HG02678 (cell line): ENCODE measurements around the gene AKAP3.

Experiments
- ATAC-seq: cut with Tn5 transposase; IDR thresholded peaks from one replicate; pipeline ENCODE4 v1.9.1; 2021; ENCODE audit warnings: mild to moderate bottlenecking, moderate library complexity; ENCODE audit not compliant: unreplicated experiment

The AKAP3 gene

DNA sequence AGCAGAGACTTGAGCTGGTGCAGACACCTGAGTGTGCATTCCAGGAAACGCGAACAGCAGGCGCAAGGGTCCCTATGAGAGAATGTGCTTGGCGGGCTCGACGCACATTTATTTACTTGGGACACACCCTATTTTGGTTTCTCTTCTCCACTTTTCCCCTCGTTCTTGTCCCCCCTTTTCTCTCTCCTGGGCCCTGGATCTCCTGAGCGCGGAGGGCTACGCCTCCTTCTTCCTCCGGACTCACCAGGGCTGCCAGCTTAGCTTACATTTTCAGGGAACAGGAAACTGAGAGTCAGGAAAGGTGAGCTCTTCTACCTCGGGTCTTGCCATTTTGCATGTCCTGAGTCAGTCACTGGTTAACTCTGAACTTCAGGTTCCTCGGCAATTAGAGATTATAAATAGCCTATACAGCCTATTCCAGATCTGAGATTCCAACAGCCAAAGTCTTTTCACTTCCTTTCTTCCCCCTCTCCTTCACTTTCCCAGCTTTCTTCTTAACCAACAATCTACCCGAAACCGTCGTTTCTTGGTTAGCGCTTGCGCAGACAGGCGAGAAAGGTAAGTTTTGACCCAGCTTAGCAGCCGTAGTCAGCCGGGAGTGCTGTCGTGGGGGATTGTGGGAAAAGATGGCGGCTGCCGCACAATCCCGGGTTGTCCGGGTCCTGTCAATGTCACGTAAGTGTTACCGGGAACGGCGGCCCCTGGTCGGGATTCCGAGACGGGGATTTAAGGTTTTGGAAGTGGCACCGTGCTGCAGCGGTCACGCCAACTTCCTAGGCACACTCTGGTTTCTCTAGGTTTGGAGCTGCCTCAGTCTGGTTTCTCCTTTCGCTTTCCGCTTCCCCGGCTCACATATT is at the start of gene AKAP3, which contains the start of gene NDUFA9:
Gene AKAP3, minus strand, starts transcription at position 551 of the 857 bp plus-strand sequence. CDS start 10,855 bp downstream, outside the sequence.
Gene NDUFA9, plus strand, starts transcription at position 614 of the 857 bp plus-strand sequence. Its CDS starts 13 bp downstream, at position 627.
- ATAC-seq: peak; percentile 81

GRCh38 chr12:4690760-4691159 is 41.9 kb upstream of the AKAP3 start:
- no peak for ATAC-seq

GRCh38 chr12:4685317-4685716 is 36.5 kb upstream of the AKAP3 start:
- ATAC-seq: no peak

DNA sequence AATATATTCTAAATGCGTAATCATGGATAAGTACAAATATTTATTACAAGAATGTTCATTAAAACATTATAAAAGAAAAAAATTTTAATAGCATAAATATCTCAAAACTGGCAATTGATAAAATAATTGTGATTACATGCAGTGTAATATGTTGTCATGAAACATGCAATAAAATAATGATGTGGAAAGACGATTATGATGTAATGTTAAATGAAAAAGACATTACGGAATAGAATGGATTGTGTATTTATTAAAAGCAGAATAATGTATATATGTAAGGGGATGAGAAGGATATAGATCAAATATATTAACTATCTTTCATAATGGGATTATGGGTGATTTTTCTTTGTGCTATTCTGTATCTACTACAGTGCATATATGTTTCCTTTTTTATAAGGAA is 32.9 kb upstream of the AKAP3 start:
- ATAC-seq: no peak

DNA sequence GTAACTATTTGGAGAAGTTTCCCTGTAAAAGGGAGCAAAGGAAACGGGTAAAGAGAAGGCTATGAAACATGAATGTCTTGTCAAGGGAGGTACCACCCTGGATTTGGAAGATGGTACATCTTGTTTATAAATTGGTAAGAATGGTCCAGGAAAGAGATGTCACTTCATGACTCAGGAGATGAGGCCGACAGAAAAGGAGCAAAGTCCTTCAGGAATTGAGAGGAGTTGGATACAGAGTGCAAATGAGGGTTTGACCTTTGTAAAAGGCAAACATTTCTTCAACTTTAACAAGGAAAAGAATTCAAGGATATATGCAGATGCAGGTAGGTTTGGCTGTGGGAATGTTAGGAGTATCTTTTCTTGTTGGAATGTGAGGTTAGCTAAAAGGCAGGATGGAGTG is 30.9 kb upstream of the AKAP3 start:
- ATAC-seq: no peak

- ATAC-seq: no peak
Measured at GRCh38 chr12:4665236-4665635, 16.4 kb upstream of the AKAP3 start.

DNA sequence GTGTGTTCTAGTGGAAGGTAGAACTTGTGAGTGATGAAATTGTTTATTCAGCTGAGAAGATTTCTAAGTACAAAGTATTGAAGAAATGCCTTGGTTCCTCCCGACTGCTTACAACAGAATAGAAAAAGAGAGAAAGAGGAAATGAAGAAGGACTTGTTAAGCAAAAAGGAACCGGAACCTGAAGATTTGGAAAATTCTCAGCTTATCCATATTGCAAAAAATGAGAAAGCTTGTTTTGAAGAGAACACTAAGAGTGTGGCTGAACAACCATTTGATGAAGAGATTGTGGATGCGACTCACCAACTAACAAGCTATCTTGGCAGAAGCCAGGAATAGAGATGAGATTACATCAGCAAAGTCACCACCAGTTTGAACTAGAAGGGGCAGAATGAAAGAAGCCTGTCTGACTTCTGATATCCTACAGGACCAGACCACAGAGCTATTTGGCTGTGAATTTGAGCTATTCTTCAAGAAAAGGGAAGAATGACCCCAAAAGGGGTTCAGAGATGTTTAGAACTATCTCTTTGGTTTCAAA is 15.2 kb upstream of the AKAP3 start:
- no peak for ATAC-seq

GRCh38 chr12:4653691-4654090 is 4.8 kb upstream of the AKAP3 start:
- ATAC-seq: no peak

DNA sequence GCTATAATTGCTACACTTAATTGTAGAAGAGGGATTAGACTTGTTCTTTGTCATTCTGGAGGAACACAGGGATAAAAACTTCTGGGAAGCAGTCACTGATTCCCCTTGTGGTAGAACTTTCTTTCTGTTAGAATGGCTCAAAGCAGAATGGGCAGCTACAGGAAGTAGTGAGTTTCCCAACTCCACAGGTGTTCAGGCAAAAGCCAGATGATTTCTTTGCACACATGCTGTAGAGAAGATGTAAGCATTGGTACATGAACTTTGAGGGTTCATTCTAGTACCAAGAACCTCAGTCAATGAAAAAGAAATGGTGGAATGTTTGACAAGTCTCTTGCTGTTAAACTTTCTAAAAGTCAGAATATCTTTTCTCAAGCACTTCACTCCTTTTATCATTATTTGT is 4.4 kb upstream of the AKAP3 start:
- no peak for ATAC-seq

DNA sequence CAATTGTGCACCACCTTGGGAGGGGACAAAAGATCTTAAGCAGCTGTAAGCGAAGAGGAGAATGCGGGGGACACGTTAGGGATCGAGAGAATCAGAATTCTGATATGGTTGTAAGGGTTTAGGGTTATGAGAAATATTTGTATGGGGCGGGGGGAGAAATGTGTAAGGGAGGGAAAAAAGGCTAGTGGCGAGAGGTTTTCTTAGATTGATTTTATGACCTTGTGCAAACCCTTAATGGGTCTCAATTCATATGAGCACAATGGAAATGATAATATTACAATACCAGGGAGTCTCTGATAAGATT is 459 bp upstream of the AKAP3 start:
- no peak for ATAC-seq

- ATAC-seq: peak; percentile 49
Measured at GRCh38 chr12:4648104-4648500, 749 bp downstream of the AKAP3 start.

- no peak for ATAC-seq
Measured at GRCh38 chr12:4645023-4645422, 3.8 kb downstream of the AKAP3 start.

GRCh38 chr12:4643747-4644146 is 5.1 kb downstream of the AKAP3 start:
- no peak for ATAC-seq

GRCh38 chr12:4630262-4630661 is 18.6 kb downstream of the AKAP3 start:
- no peak for ATAC-seq

- ATAC-seq: no peak
Measured at GRCh38 chr12:4628406-4628805, 20.4 kb downstream of the AKAP3 start.

DNA sequence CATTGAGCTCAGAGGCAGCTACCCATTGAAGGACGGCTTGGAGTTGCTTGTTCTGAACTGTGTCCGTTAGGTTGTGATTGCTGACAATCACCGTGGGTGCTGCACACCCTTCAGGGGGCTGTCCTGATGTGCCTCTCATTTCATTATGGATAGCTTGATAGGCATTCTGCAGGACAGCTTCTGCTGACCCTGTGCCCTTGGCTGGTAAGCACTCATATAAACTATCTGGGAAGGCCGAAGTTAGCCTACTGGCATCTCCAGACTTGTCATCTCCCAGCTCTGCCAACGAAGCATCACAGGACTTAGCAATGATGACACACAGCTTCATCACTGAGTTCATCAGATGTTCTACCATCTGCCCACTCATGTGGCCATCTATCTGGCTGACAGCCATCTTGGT is 22.3 kb downstream of the AKAP3 start:
- no peak for ATAC-seq

DNA sequence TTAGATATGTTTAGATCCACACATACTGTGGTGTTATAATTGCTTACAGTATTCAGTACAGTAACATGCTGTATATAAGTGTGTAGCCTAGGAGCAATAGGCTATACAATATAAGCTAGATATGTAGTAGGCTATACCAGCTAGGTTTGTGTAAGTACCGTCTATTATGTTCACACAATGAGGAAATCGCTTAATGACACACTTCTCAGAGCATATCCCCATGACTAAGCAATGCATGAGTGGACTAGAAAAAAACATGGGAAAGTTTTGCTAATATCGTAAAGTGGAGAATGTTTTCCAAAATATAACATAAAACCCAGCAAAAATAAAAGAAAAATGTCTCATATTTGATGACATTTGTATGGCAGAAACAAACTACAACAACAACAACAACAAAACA is 27.3 kb downstream of the AKAP3 start:
- no peak for ATAC-seq

- ATAC-seq: no peak
Measured at GRCh38 chr12:4615667-4616066, 33.2 kb downstream of the AKAP3 start.

GRCh38 chr12:4610481-4610880 is 38.4 kb downstream of the AKAP3 start:
- no peak for ATAC-seq

GRCh38 chr12:4609071-4609470 is 39.8 kb downstream of the AKAP3 start:
- ATAC-seq: no peak

GRCh38 chr12:4607056-4607455 is 41.8 kb downstream of the AKAP3 start:
- ATAC-seq: no peak

- ATAC-seq: peak; percentile 98
Measured at GRCh38 chr12:4604684-4605193, 44.1 kb downstream of the AKAP3 start.
